Neuronal stem cell (in vitro differentiated cells): ENCODE results near the gene KMT2C.
"Not testable (repeated sequence)": the region's sequence is repeated elsewhere in the genome, so short reads cannot be mapped to it uniquely, and the experiment has no call there.

Experiments used
- DNase-seq: peaks from one replicate; pipeline ENCODE4 v3.0.0-alpha.2; 2013; ENCODE audit warnings: low spot score
- H2AFZ ChIP-seq: one replicate; pipeline ENCODE4 v1.6.1; 2013; ENCODE audit warnings: mild to moderate bottlenecking, low read length, inconsistent platforms
- H2AK5ac ChIP-seq: 2 replicates; pipeline ENCODE4 v1.6.1; 2013; ENCODE audit warnings: low read depth, mild to moderate bottlenecking, inconsistent platforms, low read length, moderate library complexity, mixed read lengths
- H2BK120ac ChIP-seq: 2 replicates; pipeline ENCODE4 v1.6.1; 2013; ENCODE audit warnings: low read depth, mild to moderate bottlenecking, inconsistent platforms, low read length, moderate library complexity, mixed read lengths
- H2BK12ac ChIP-seq: one replicate; pipeline ENCODE4 v1.6.1; 2013; ENCODE audit warnings: low read length, inconsistent platforms
- H2BK15ac ChIP-seq: 2 replicates; pipeline ENCODE4 v1.6.1; 2013; ENCODE audit warnings: mild to moderate bottlenecking, low read length, inconsistent platforms, mixed read lengths
- H2BK5ac ChIP-seq: one replicate; pipeline ENCODE4 v1.6.1; 2013; ENCODE audit warnings: inconsistent platforms, mild to moderate bottlenecking, low read length, moderate library complexity
- H3K14ac ChIP-seq: one replicate; pipeline ENCODE4 v1.6.1; 2013; ENCODE audit warnings: low read length, inconsistent platforms
- H3K18ac ChIP-seq: 2 replicates; pipeline ENCODE4 v1.6.1; 2013; ENCODE audit warnings: low read length, inconsistent platforms
- H3K23ac ChIP-seq: 2 replicates; pipeline ENCODE4 v1.6.1; 2013; ENCODE audit warnings: low read depth, mild to moderate bottlenecking, mixed read lengths, low read length, inconsistent platforms; ENCODE audit not compliant: poor library complexity
- H3K27ac ChIP-seq: replicated peaks from 3 replicates; pipeline ENCODE4 v1.5.1; 2013; ENCODE audit warnings: low read length, inconsistent platforms
- H3K27me3 ChIP-seq, 3 experiments: 2 replicates each; pipeline ENCODE4 v1.6.1; 2013; ENCODE audit warnings: low read length in 3 of 3, mild to moderate bottlenecking in 2 of 3, inconsistent platforms in 1 of 3, low read depth in 1 of 3, mixed read lengths in 1 of 3, moderate library complexity in 1 of 3; ENCODE audit not compliant: control insufficient read depth in 3 of 3, insufficient read depth in 3 of 3
- H3K36me3 ChIP-seq, 2 donors: replicated peaks in 1 of 2; 2 replicates each; pipeline ENCODE4 v1.6.1; 2013; ENCODE audit warnings: low read length in 2 of 2; ENCODE audit not compliant: control insufficient read depth in 2 of 2, insufficient read depth in 2 of 2
- H3K4ac ChIP-seq: 2 replicates; pipeline ENCODE4 v1.6.1; 2013; ENCODE audit warnings: inconsistent platforms, mild to moderate bottlenecking, low read length, moderate library complexity
- H3K4me1 ChIP-seq, 2 donors: 1 replicate in 1 of 2; 2 replicates in 1 of 2; pipeline ENCODE4 v1.6.1; 2013; ENCODE audit warnings: low read length in 2 of 2, low read depth in 1 of 2; ENCODE audit not compliant: control insufficient read depth in 2 of 2, insufficient read depth in 1 of 2
- H3K4me2 ChIP-seq: one replicate; pipeline ENCODE4 v1.6.1; 2013; ENCODE audit warnings: mild to moderate bottlenecking, low read length, inconsistent platforms; ENCODE audit not compliant: insufficient read depth, poor library complexity, severe bottlenecking
- H3K4me3 ChIP-seq, 2 donors: 2 replicates each; pipeline ENCODE4 v1.5.1; 2013; ENCODE audit warnings: low read length in 2 of 2, mild to moderate bottlenecking in 2 of 2, inconsistent platforms in 1 of 2, moderate library complexity in 1 of 2
- H3K79me1 ChIP-seq: one replicate; pipeline ENCODE4 v1.6.1; 2013; ENCODE audit warnings: low read depth, mild to moderate bottlenecking, inconsistent platforms, low read length, moderate library complexity
- H3K9ac ChIP-seq: one replicate; pipeline ENCODE4 v1.6.1; 2013; ENCODE audit warnings: mild to moderate bottlenecking, low read depth, low read length, inconsistent platforms; ENCODE audit not compliant: poor library complexity
- H3K9me3 ChIP-seq, 2 donors: replicated peaks in 1 of 2; 2 replicates each; pipeline versions ENCODE3 to v1.6.1; 2013; ENCODE audit warnings: low read length in 2 of 2, mild to moderate bottlenecking in 2 of 2, inconsistent platforms in 1 of 2, low read depth in 1 of 2, mixed read lengths in 1 of 2, moderate library complexity in 1 of 2; ENCODE audit not compliant: control insufficient read depth in 2 of 2, insufficient read depth in 1 of 2
- H4K8ac ChIP-seq: one replicate; pipeline ENCODE4 v1.6.1; 2013; ENCODE audit warnings: low read depth, mild to moderate bottlenecking, inconsistent platforms, low read length, moderate library complexity
- H4K91ac ChIP-seq: one replicate; pipeline ENCODE4 v1.6.1; 2013; ENCODE audit warnings: low read length, low read depth, mild to moderate bottlenecking, inconsistent platforms; ENCODE audit not compliant: poor library complexity
- WGBS, 2 donors: extraction: QIAGEN DNeasy Blood & Tissue Kit; methylation state at CpG; one replicate each; pipeline ENCODE4 v1.1.7; 2013; ENCODE audit warnings: missing lambda C conversion rate in 2 of 2, mixed read lengths in 1 of 2; ENCODE audit not compliant: insufficient read length in 2 of 2, insufficient replicate concordance in 1 of 2; ENCODE audit errors: extremely low coverage in 2 of 2; 5-methylcytosine and 5-hydroxymethylcytosine counted together

KMT2C gene

GRCh38 chr7:152247851-152248250 is 188.0 kb downstream of the KMT2C start:
- H3K9ac ChIP-seq, H2BK15ac ChIP-seq, H3K4me3 ChIP-seq, H3K9me3 ChIP-seq, H3K4me1 ChIP-seq, H3K23ac ChIP-seq, H3K4me2 ChIP-seq, H3K18ac ChIP-seq, H2BK120ac ChIP-seq, H4K91ac ChIP-seq, H3K4ac ChIP-seq, H4K8ac ChIP-seq, H3K14ac ChIP-seq, H3K27me3 ChIP-seq, H2BK12ac ChIP-seq, DNase-seq, H2AK5ac ChIP-seq, H3K27ac ChIP-seq, H2BK5ac ChIP-seq, H3K79me1 ChIP-seq, H2AFZ ChIP-seq: not testable (repeated sequence)
- peaks cover 0 to 52% of the 10 kb centered on the region in 2 donors for H3K36me3 ChIP-seq
- WGBS, 2 donors: no CpG with 5 or more reads among the region's 2 CpGs

- H4K8ac ChIP-seq, H4K91ac ChIP-seq, H3K4ac ChIP-seq, DNase-seq, H2AFZ ChIP-seq, H2BK12ac ChIP-seq, H2BK5ac ChIP-seq, H3K18ac ChIP-seq, H3K9ac ChIP-seq, H3K79me1 ChIP-seq, H3K9me3 ChIP-seq, H3K27ac ChIP-seq, H3K27me3 ChIP-seq, H2BK120ac ChIP-seq, H3K4me3 ChIP-seq, H3K4me2 ChIP-seq, H2AK5ac ChIP-seq, H3K14ac ChIP-seq, H3K23ac ChIP-seq, H3K4me1 ChIP-seq, H2BK15ac ChIP-seq: not testable (repeated sequence)
- whole genome bisulfite sequencing, 2 donors: no CpG with 5 or more reads among the region's 2 CpGs
- H3K36me3 ChIP-seq: peaks cover 0 to 29% of the 10 kb centered on the region in 2 donors
Measured at GRCh38 chr7:152245417-152245816, 190.4 kb downstream of the KMT2C start.

- no CpG with 5 or more reads among the region's 11 CpGs for WGBS, 2 donors
- H3K4me3 ChIP-seq: not testable (repeated sequence)
Measured at GRCh38 chr7:152243464-152243863, 192.3 kb downstream of the KMT2C start.

GRCh38 chr7:152241301-152241700 is 194.5 kb downstream of the KMT2C start:
- H4K91ac ChIP-seq, H3K14ac ChIP-seq, H3K4me3 ChIP-seq, H2AK5ac ChIP-seq, DNase-seq, H3K79me1 ChIP-seq, H2BK120ac ChIP-seq, H3K27ac ChIP-seq, H3K4me1 ChIP-seq, H3K4ac ChIP-seq, H3K27me3 ChIP-seq, H2BK12ac ChIP-seq, H3K9me3 ChIP-seq, H2BK15ac ChIP-seq, H3K18ac ChIP-seq, H2BK5ac ChIP-seq, H2AFZ ChIP-seq, H4K8ac ChIP-seq, H3K4me2 ChIP-seq, H3K23ac ChIP-seq, H3K9ac ChIP-seq: not testable (repeated sequence)
- H3K36me3 ChIP-seq: peaks cover 0 to 12% of the 10 kb centered on the region in 2 donors
- WGBS, 2 donors: no CpG with 5 or more reads among the region's 8 CpGs

More at GRCh38 chr7:152243464-152243863, 192.3 kb downstream of the KMT2C start:
- H2AFZ ChIP-seq, H3K4ac ChIP-seq, H3K9me3 ChIP-seq, H3K79me1 ChIP-seq, H3K4me2 ChIP-seq, DNase-seq, H4K91ac ChIP-seq, H3K27me3 ChIP-seq, H4K8ac ChIP-seq, H3K14ac ChIP-seq, H2BK15ac ChIP-seq, H3K9ac ChIP-seq, H2BK12ac ChIP-seq, H2BK5ac ChIP-seq, H3K27ac ChIP-seq, H3K4me1 ChIP-seq, H3K23ac ChIP-seq, H2AK5ac ChIP-seq, H3K18ac ChIP-seq, H2BK120ac ChIP-seq: not testable (repeated sequence)
- peaks cover 0 to 17% of the 10 kb centered on the region in 2 donors for H3K36me3 ChIP-seq
